Peyer's patch (tissue), 4 donors: Measurements from ENCODE around the gene MAN1A1. TPM values are rescaled to one million over a fixed set of nuclear protein-coding genes. Genes with fewer than 3 reads are reported as not detected.

Experiments
- DNase-seq, 3 donors: peaks; one replicate each; pipeline ENCODE4 v3.0.0-alpha.2; 2017 to 2019
- H3K27ac ChIP-seq, 4 donors: fragments of 200-600 bp; sonication (generic); one replicate each; pipeline ENCODE4 v1.5.1; 2016 to 2019
- H3K27me3 ChIP-seq, 2 donors: fragments of 200-600 bp; sonication (generic); one replicate each; pipeline ENCODE4 v1.5.1; 2019
- H3K36me3 ChIP-seq, 3 donors: fragments of 200-600 bp; sonication (generic); one replicate each; pipeline ENCODE4 v1.5.1; 2016 to 2019
- H3K4me1 ChIP-seq, 4 donors: fragments of 200-600 bp; sonication (generic); one replicate each; pipeline ENCODE4 v1.5.1; 2016 to 2019
- H3K4me3 ChIP-seq, 4 donors: fragments of 200-600 bp; sonication (generic); 1 replicate in 3 of 4; 2 replicates in 1 of 4; pipeline ENCODE4 v1.5.1; 2016 to 2019; ENCODE audit warnings: mild to moderate bottlenecking in 1 of 4
- H3K9me3 ChIP-seq, 4 donors: fragments of 200-600 bp; sonication (generic); one replicate each; pipeline ENCODE4 v1.5.1; 2016 to 2019; ENCODE audit warnings: mild to moderate bottlenecking in 1 of 4
- POLR2A ChIP-seq, 2 donors: fragments of 450-650 bp; IDR thresholded peaks; one replicate each; pipeline ENCODE4 v1.5.1; 2017; ENCODE audit warnings: antibody characterized with exemption in 2 of 2, mild to moderate bottlenecking in 2 of 2, moderate library complexity in 2 of 2
- total RNA-seq, 4 donors: library from RNA; depleted of rRNA; stranded (reverse); fragments of >200 nt; gene quantifications; one replicate each; pipeline ENCODE4 v1.1.0, GENCODE V29; 2016
- TF ChIP-seq, protein P1 (sequence below), 6 experiments: fragments of 450-650 bp in 4 of 6; fragments of 200-600 bp in 2 of 6; sonication (generic) in 1 of 6; IDR thresholded peaks; one replicate each; pipeline ENCODE4 v1.5.1; 2017 to 2019; ENCODE audit warnings: antibody characterized with exemption in 6 of 6, mild to moderate bottlenecking in 3 of 6, moderate library complexity in 1 of 6

MAN1A1 gene
- total RNA-seq, 4 donors from 2014 or later: 43.7 to 158 (median 103) TPM

DNA sequence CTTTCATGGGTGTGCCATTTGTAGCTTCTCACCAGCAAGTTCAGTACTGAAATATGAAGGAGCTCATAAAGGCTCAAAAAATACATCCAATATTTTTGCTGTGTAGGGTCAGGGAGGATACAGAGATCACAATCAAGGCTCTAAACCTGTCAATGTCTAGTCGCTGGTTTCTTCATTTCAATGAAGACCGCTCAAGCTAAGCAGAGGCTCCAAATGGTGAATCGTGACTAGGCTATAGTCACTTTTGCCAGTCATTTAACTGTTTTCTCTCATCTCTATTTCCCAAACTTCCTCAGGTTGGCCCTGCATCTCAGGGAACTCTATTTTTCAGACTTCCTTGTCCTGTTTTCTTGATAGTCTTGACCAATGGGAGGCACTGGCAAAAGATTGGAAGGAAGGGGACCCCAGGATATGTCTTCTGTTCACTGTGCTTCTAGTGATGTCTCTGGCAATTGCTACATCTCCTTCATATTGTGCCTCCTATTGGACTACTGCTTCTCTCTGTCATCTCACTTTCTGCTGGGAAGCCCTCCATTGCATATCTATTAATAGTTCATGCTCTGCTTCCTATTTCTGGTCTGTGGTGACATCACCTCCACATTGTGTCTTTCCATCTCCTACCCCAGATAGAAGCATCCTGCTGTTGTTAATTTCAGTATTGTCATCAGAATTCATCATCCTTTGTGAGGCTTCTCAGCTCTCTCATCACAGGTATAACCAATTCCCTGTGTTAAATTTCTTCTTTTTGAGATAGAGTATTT is 183.4 kb downstream of the MAN1A1 start:
- no peak for DNase-seq
- TF ChIP-seq POLR2A (IDR thresholded peaks at IDR 0.05): no peak
- TF ChIP-seq, protein P1, sequence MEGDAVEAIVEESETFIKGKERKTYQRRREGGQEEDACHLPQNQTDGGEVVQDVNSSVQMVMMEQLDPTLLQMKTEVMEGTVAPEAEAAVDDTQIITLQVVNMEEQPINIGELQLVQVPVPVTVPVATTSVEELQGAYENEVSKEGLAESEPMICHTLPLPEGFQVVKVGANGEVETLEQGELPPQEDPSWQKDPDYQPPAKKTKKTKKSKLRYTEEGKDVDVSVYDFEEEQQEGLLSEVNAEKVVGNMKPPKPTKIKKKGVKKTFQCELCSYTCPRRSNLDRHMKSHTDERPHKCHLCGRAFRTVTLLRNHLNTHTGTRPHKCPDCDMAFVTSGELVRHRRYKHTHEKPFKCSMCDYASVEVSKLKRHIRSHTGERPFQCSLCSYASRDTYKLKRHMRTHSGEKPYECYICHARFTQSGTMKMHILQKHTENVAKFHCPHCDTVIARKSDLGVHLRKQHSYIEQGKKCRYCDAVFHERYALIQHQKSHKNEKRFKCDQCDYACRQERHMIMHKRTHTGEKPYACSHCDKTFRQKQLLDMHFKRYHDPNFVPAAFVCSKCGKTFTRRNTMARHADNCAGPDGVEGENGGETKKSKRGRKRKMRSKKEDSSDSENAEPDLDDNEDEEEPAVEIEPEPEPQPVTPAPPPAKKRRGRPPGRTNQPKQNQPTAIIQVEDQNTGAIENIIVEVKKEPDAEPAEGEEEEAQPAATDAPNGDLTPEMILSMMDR (IDR thresholded peaks at IDR 0.05): no peak
- Histone ChIP-seq H3K4me1 (peaks cover 0 to 4% (median 0%) of the 10 kb centered on the region in 4 donors), H3K9me3 (no peaks in the 10 kb centered on the region), H3K4me3 (no peak overlapping the region), H3K27me3 (no peaks in the 10 kb centered on the region), H3K27ac (no peak overlapping the region), H3K36me3 (no peaks in the 10 kb centered on the region)

DNA sequence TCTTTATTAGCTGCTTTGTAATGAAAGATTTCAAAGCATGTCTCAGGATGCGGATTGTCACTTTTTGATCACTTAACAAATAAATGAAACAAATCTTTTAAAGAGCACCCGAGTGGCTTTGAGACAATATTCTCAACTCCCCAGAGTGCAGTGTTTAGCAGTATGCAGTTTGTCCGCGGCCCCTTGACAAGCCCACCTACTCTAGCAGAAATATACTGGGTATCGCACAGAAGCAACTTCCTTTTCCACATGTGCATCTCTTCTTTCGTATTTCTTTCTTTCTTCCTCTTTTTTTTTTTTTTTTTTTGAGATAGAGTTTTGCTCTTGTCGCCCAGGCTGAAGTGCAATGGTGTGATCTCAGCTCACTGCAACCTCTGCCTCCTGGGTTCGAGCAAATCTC is 186.6 kb downstream of the MAN1A1 start:
- Histone ChIP-seq H3K27ac (no peak overlapping the region), H3K27me3 (no peaks in the 10 kb centered on the region), H3K4me3 (no peak overlapping the region)

DNA sequence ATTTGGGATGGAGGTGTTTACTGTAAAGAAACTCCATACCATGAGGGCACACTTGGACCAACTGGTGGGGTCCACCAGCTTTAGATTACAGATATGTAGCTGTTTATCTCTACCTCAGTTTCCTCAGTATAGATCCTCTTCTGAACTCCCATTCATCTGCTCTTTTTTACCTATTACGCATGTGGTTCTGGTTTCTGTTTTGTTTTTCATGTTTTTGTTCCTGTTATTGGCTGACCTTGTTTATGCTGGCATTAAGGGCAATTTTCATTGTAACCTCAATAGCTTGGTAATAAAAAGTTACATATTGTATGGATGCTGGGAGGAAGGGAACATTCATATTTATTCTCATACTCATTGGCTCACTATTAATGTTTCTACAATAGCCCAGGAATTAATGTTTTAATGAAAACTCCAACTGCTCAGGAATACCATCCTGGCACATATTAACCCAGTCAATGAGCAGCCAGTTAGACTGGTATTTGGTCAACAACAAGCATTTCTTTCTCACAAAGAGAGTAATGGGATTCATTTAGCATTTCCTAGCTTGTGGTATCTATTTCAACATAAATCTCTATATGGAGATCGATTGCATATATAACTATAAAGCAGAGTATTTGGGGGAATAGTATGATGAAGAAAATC is 187.3 kb downstream of the MAN1A1 start:
- TF ChIP-seq, protein P1 (IDR thresholded peaks at IDR 0.05): no peak
- TF ChIP-seq POLR2A (IDR thresholded peaks at IDR 0.05): no peak
- no peak overlapping the region for H3K27ac ChIP-seq
- H3K4me3 ChIP-seq: no peak overlapping the region
- no peaks in the 10 kb centered on the region for H3K4me1 ChIP-seq
- DNase-seq: no peak
- H3K27me3 ChIP-seq: no peaks in the 10 kb centered on the region
- H3K9me3 ChIP-seq: no peaks in the 10 kb centered on the region
- no peaks in the 10 kb centered on the region for H3K36me3 ChIP-seq

More for the DNA sequence above, 186.6 kb downstream of the MAN1A1 start:
- Histone ChIP-seq H3K36me3 (no peaks in the 10 kb centered on the region), H3K4me1 (no peaks in the 10 kb centered on the region), H3K9me3 (no peaks in the 10 kb centered on the region)
- DNase-seq: no peak
- no peak for TF ChIP-seq POLR2A (IDR thresholded peaks at IDR 0.05)
- TF ChIP-seq, protein P1 (IDR thresholded peaks at IDR 0.05): no peak

DNA sequence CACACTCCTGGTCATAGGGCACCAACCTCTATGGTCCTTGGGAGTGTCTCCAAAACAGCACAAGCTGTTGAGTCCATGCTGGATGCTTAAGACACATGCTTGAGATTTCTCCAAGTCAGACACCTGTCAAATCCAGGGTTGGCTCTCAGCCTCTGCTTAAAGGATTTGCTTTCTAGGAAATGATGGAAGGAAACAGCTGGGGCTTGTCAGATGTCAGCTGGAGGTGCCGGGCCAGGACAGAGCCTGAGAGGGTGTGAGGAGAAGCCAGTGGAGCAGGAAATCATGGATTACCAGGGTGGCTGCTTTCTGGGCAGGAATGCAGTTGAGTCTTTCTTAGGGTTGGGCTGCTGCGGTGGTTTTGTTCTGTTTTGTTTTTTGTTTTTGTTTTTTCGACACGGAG is 188.1 kb downstream of the MAN1A1 start:
- TF ChIP-seq, protein P1 (IDR thresholded peaks at IDR 0.05): no peak
- TF ChIP-seq POLR2A (IDR thresholded peaks at IDR 0.05): no peak
- no peak overlapping the region for H3K27ac ChIP-seq

DNA sequence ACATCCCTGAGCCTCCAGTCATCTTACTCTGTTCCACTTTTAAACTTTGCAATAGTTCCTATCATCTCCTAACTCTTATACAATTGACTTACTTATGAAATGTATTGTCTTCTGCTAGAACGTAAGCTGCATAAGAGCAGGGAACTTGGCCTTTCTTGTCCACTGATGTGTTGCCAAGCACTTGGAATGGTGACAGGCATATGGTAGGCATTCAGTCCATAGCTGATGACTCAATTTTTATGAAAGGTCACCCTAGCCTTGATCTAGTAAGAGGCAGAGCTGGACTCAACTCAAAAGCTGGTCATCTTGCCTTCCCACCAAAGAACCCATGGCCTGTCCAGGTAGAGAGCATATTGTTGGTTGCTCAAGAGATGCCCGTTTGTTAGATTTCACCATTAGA is 188.7 kb downstream of the MAN1A1 start:
- no peaks in the 10 kb centered on the region for H3K27me3 ChIP-seq
- no peak overlapping the region for H3K4me3 ChIP-seq
- no peaks in the 10 kb centered on the region for H3K36me3 ChIP-seq
- no peak for TF ChIP-seq POLR2A (IDR thresholded peaks at IDR 0.05)
- TF ChIP-seq, protein P1 (IDR thresholded peaks at IDR 0.05): no peak
- no peaks in the 10 kb centered on the region for H3K4me1 ChIP-seq
- H3K27ac ChIP-seq: no peak overlapping the region
- DNase-seq: no peak
- no peaks in the 10 kb centered on the region for H3K9me3 ChIP-seq

More for the DNA sequence above, 188.1 kb downstream of the MAN1A1 start:
- H3K9me3 ChIP-seq: no peaks in the 10 kb centered on the region
- DNase-seq: no peak
- H3K4me1 ChIP-seq: no peaks in the 10 kb centered on the region
- no peak overlapping the region for H3K4me3 ChIP-seq
- H3K36me3 ChIP-seq: no peaks in the 10 kb centered on the region
- no peaks in the 10 kb centered on the region for H3K27me3 ChIP-seq
